ENCODE measurements around the gene DNAH14. TPM values are rescaled to one million over a fixed set of nuclear protein-coding genes. Genes with fewer than 3 reads are reported as not detected.
A peak's percentile ranks its signal among the peaks of the same experiment; 100 is the strongest.

The DNAH14 gene
- total RNA-seq, 1 experiment from 2014 or later = 39.7 TPM

- Histone ChIP-seq H3K27ac (ENCODE audit: insufficient read length, low read depth, low read length) (no peak overlapping the region), H2BK15ac (ENCODE audit: low read depth, low read length) (no peak overlapping the region), H3K56ac (ENCODE audit: insufficient read length, low read depth, low read length) (no peak overlapping the region), H4K91ac (ENCODE audit: insufficient read length, low read depth, low read length) (no peak overlapping the region), H2BK12ac (ENCODE audit: insufficient read length, low read depth, low read length) (no peak overlapping the region), H3K14ac (ENCODE audit: insufficient read depth, low read length) (no peak overlapping the region), H3K4me1 (ENCODE audit: insufficient read depth, low read length) (no peaks in the 10 kb centered on the region; the same call in 1 of the 2 replicates), H4K8ac (replicated peaks; ENCODE audit: insufficient read length, low read depth, low read length) (no peak overlapping the region), H3K18ac (ENCODE audit: insufficient read length, low read depth, low read length) (no peak overlapping the region), H3K23me2 (ENCODE audit: insufficient read length, low read depth, low read length, poor library complexity, severe bottlenecking) (no peaks in the 10 kb centered on the region), H2BK120ac (ENCODE audit: low read depth, low read length, poor library complexity, severe bottlenecking) (no peak overlapping the region), H3K9ac (ENCODE audit: extremely low read depth, insufficient read length, low read length) (no peak overlapping the region), H3K23ac (ENCODE audit: insufficient read length, low read depth, low read length) (no peak overlapping the region), H4K5ac (ENCODE audit: insufficient read length, low read depth, low read length) (no peak overlapping the region), H3K4me2 (ENCODE audit: insufficient read depth, insufficient read length, low read length) (no peak overlapping the region), H3K9me3 (ENCODE audit: control insufficient read depth, low read depth, low read length) (no peaks in the 10 kb centered on the region), H4K20me1 (ENCODE audit: control insufficient read depth, insufficient read depth, insufficient read length) (no peaks in the 10 kb centered on the region), H3T11ph (ENCODE audit: low read length) (no peak overlapping the region), H3K79me1 (ENCODE audit: insufficient read depth, low read depth, low read length, poor library complexity, severe bottlenecking) (no peaks in the 10 kb centered on the region), H3K27me3 (ENCODE audit: insufficient read depth, low read length) (no peaks in the 10 kb centered on the region), H2BK5ac (ENCODE audit: insufficient read length, low read length) (no peak overlapping the region), H2AK5ac (ENCODE audit: insufficient read length, low read length) (no peak overlapping the region), H2BK20ac (ENCODE audit: low read depth, low read length, poor library complexity, severe bottlenecking) (no peak overlapping the region), H3K4ac (ENCODE audit: low read depth, low read length) (no peak overlapping the region), H2AFZ (ENCODE audit: low read length) (no peak overlapping the region), H3K79me2 (ENCODE audit: insufficient read depth, low read length) (no peaks in the 10 kb centered on the region)
- no peaks in the 10 kb centered on the region for H3K9me3 Mint-ChIP-seq
- WGBS (ENCODE audit: extremely low coverage, insufficient read length, low lambda C conversion rate) = no CpG with 5 or more reads among the region's 8 CpGs
- TF ChIP-seq, protein P1, sequence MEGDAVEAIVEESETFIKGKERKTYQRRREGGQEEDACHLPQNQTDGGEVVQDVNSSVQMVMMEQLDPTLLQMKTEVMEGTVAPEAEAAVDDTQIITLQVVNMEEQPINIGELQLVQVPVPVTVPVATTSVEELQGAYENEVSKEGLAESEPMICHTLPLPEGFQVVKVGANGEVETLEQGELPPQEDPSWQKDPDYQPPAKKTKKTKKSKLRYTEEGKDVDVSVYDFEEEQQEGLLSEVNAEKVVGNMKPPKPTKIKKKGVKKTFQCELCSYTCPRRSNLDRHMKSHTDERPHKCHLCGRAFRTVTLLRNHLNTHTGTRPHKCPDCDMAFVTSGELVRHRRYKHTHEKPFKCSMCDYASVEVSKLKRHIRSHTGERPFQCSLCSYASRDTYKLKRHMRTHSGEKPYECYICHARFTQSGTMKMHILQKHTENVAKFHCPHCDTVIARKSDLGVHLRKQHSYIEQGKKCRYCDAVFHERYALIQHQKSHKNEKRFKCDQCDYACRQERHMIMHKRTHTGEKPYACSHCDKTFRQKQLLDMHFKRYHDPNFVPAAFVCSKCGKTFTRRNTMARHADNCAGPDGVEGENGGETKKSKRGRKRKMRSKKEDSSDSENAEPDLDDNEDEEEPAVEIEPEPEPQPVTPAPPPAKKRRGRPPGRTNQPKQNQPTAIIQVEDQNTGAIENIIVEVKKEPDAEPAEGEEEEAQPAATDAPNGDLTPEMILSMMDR (conservative IDR thresholded peaks at IDR 0.05) = no peak
- H3K27ac Mint-ChIP-seq = peak overlapping the region in 2 of 3 experiments; percentile 27 to 56; a peak in 4 of 7 replicates
- H3K36me3 Mint-ChIP-seq (ENCODE audit: insufficient read depth in 1 of 3, low read depth in 3 of 3) = peaks cover 17 to 55% (median 45%) of the 10 kb centered on the region in 3 experiments; a peak in 6 of 7 replicates
- no peak overlapping the region for H3K4me3 Mint-ChIP-seq
- H3K27me3 Mint-ChIP-seq (ENCODE audit: low read depth) = no peaks in the 10 kb centered on the region
- H3K4me1 Mint-ChIP-seq = peaks cover 24 to 29% of the 10 kb centered on the region in 2 experiments
- DNase-seq = no peak
Observed at GRCh38 chr1:225406976-225407725, 477.7 kb downstream of the DNAH14 start.
